NCI-H2171 (cell line): ENCODE data around the gene NEURL1B.

Experiments
- DNase-seq: peaks from one replicate; lab custom pipeline; 2025; lab: John Stamatoyannopoulos, UW

NEURL1B gene

DNA sequence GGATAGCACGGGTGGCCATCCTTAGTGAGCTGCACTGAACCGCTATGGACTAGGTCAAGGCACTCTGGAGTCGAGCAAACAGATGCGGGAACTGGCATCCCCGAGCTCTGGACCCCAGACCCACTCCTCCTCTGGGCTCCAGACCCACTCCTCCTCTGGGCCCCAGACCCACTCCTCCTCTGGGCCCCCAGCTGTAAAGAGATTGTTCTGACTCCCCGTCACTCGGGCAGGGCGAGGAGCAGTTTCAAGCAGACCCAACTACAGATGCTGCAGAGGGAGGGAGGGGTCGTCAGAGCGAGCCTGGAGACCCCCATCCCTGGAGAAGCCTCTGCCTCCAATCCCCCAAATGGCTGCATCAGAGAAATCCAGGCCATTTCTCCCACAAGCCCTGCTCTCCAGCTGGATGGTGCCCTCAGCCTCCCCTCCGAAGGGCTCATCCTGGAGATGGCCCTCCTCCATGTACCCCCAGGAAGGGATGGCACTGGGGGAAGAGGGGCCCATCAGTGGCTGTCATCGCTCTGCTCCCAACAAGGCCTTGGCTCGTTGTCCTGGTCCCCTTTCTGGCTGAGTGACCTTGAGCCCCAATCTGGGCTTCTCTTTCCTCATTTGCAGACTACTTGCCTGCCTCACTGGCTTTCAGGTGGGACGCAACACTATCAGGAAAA lies 91.3 kb downstream of the NEURL1B start:
- DNase-seq: no peak

DNA sequence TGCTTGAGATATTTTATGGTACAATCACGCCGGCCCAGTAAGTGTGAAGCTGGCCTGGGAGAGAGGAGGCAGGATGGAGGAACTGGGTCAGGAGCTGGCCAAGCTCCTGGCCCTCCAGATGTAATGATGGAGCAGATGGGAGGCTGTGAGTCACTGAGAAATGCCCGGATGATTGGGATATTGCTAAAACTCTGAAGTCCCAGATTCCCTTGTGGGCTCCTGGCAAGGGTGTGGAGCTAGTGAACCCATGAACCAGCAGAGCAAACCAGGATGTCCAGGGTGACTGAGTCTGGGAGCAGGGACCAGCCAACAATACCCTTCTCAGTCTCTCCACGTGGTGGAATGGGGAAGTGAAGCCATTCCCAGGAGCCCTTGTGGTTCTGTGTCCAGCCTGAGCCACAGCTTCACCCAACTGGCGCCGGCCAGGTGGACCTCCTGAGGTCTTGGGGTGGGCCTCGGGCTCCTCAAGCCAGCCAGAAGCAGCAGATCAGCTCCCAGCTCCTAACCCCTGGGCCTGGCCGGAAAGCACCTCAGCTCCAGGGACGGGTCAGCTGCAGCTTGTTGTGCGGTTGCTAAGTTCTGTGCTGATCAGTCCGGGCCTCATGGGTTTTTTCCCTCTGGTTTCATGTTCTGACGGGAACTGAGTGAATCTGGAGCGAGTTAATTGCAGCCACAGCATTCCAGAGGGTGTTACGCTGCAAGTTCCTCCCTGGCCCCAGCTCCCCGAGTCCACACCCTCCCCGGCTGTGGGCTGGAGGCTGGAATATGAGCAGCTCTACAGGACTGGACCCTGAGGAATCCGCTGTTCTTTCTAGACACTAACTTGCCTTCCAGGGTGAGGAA lies 92.3 kb downstream of the NEURL1B start:
- DNase-seq: no peak

- no peak for DNase-seq
Measured at GRCh38 chr5:172733974-172734346, 92.9 kb downstream of the NEURL1B start.

GRCh38 chr5:172735141-172735831 lies 94.2 kb downstream of the NEURL1B start:
- DNase-seq: no peak

DNA sequence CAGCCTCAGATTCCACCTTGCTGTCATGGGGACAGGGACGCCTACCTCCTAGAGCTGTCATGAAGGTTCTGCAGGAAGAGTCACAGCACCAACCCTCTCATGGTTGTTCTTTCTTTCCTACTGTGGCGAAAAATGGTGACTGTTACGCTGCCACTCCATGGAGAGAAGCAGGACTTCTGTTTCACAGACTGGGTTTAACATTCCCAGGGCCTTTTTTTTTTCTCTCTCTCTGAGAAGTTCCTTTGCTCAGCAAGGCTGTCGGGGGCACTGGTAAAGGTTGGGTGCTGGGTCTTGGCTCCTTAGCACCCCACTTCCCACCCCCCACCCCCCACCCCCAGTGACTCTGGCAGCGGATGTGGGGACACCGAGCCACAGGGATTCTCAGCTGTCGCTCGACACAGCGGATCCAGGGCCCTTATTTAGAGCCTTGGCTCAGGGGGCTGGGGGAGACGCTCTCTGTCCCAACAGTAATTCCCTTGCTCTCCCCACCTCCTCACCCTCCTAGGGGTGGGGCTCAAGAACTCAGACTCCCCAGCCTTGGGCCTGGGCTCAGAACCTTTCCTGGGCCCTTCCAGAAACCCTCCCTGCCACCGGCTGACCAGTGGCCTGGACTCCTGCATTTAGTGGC lies 95.6 kb downstream of the NEURL1B start:
- DNase-seq: no peak

DNA sequence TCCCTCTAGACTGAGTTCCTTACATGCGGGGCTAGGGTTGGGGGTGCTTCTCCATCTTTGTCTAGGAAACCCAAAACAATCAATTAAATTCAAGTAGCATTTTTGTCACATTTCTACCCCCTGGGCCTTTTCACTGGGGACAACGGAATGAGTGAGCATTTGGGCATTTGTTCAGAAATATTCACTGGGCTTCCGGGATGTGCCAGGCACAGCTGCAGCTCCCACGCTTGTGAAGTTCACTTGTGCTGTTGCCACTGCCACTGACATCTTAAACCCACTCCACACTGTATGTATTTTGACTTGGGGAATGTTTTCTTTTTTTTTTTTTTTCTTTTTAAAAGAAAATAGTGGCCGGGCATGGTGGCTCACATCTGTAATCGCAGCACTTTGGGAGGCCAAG lies 98.3 kb downstream of the NEURL1B start:
- no peak for DNase-seq

DNA sequence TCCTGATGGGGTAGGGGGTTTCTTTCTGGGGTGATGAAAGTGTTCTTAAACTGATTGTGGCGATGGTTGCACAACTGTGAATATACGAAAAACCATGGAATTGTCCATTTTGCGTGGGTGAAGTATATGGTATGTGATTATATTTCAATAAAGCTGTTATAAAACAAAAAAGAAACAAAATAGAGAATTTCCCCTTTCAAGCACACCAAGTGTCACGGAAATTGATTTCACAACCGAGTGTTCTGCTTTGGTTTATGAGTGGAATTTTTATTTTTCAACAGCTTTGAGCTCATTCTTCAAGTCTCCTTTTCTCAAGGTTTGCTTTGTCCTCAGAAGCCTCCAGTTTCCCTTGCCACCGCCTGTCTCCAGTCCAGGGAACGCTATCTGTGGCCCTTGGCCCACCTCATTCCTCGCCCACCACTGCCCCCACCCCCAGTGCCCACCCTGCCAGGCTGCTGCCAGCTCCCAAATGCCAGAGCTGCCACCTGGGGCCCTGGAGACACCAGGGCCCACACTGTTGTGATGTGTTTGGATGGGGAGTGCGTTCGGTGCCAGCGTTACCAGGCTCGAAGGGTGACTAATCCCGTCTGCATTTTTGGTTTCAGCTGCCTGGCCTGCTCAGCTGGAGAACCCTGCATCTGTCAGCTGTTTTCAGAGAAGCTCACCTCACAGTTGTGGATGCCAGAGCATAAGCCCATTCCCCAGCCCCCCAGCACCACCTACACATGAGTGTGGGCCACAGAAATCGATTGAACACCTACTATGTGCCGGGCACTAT lies 99.6 kb downstream of the NEURL1B start:
- DNase-seq: no peak
